ENCODE results near the gene ZBTB7C. TPM values are rescaled to one million over a fixed set of nuclear protein-coding genes. Genes with fewer than 3 reads are reported as not detected.

Gene ZBTB7C
- total and polyA plus RNA-seq, 9 donors, result 1.5 to 26.6 (median 15.7) TPM

GRCh38 chr18:48129621-48130082 is 279.5 kb downstream of the ZBTB7C start:
- no peaks in the 10 kb centered on the region for H3K4me1 ChIP-seq (ENCODE audit: insufficient read depth)
- H3K9me3 ChIP-seq, result no peaks in the 10 kb centered on the region
- H3K27me3 ChIP-seq, result no peaks in the 10 kb centered on the region
- WGBS, 3 donors, result 15 to 20% (median 18%) methylated on average over 7 of the region's 7 CpGs
- no peak overlapping the region for H3K4me3 ChIP-seq
- H3K36me3 ChIP-seq, result no peaks in the 10 kb centered on the region
- H3K27ac ChIP-seq, result peak overlapping the region in 1 of 2 donors; percentile 31
- TF ChIP-seq POLR2A (IDR thresholded peaks at IDR 0.05) (no peak), CTCF (IDR thresholded peaks at IDR 0.05) (no peak)
- peak; percentile 41 to 70 (median 59) for DNase-seq
- intact Hi-C loops (cut with DNase I), result loop anchor here in 1 of 4 donors (5.0 kb wide), 1 partner anchor 38 kb away; no protein-coding TSS in a partner anchor

- Histone ChIP-seq H3K4me1 (ENCODE audit: insufficient read depth) (peaks cover 9% of the 10 kb centered on the region), H3K27me3 (no peaks in the 10 kb centered on the region), H3K9me3 (no peaks in the 10 kb centered on the region), H3K36me3 (no peaks in the 10 kb centered on the region), H3K4me3 (no peak overlapping the region), H3K27ac (peak overlapping the region in 1 of 2 donors; percentile 41)
- WGBS, 3 donors, result 43 to 47% (median 43%) methylated on average over 12 of the region's 12 CpGs
- TF ChIP-seq CTCF (IDR thresholded peaks at IDR 0.05) (no peak), EP300 (IDR thresholded peaks at IDR 0.05) (no peak), POLR2A (IDR thresholded peaks at IDR 0.05) (no peak)
- intact Hi-C loops (cut with DNase I), result loop anchor here in 1 of 4 donors (5.0 kb wide), 1 partner anchor 40 kb away; no protein-coding TSS in a partner anchor
- DNase-seq, result peak in 3 of 5 donors; percentile 48 to 72 (median 61)
Measured at GRCh38 chr18:48127606-48128005, 281.6 kb downstream of the ZBTB7C start.

GRCh38 chr18:48126240-48126639 is 282.9 kb downstream of the ZBTB7C start:
- H3K27ac ChIP-seq, result no peak overlapping the region
- no peaks in the 10 kb centered on the region for H3K36me3 ChIP-seq
- peaks cover 9% of the 10 kb centered on the region for H3K4me1 ChIP-seq (ENCODE audit: insufficient read depth)
- no peaks in the 10 kb centered on the region for H3K9me3 ChIP-seq
- no peak overlapping the region for H3K4me3 ChIP-seq
- H3K27me3 ChIP-seq, result no peaks in the 10 kb centered on the region
- no peak for TF ChIP-seq CTCF (IDR thresholded peaks at IDR 0.05)
- TF ChIP-seq EP300 (IDR thresholded peaks at IDR 0.05), result no peak
- TF ChIP-seq POLR2A (IDR thresholded peaks at IDR 0.05), result no peak
- intact Hi-C loops (cut with DNase I), result loop anchor here in 1 of 4 donors (5.0 kb wide), 1 partner anchor 41 kb away; no protein-coding TSS in a partner anchor
- no peak for DNase-seq
- WGBS, 3 donors, result 61 to 100% (median 97%) methylated on average over 3 of the region's 3 CpGs

- H3K9me3 ChIP-seq, result no peaks in the 10 kb centered on the region
- no peaks in the 10 kb centered on the region for H3K36me3 ChIP-seq
- H3K4me3 ChIP-seq, result no peak overlapping the region
- H3K27ac ChIP-seq, result no peak overlapping the region
- intact Hi-C loops (cut with DNase I), result loop anchor here in 1 of 4 donors (5.0 kb wide), 1 partner anchor 42 kb away; no protein-coding TSS in a partner anchor
- peaks cover 9% of the 10 kb centered on the region for H3K4me1 ChIP-seq (ENCODE audit: insufficient read depth)
- no peak for TF ChIP-seq CTCF (IDR thresholded peaks at IDR 0.05)
- TF ChIP-seq POLR2A (IDR thresholded peaks at IDR 0.05), result no peak
- TF ChIP-seq EP300 (IDR thresholded peaks at IDR 0.05), result no peak
- 74 to 93% (median 83%) methylated on average over 6 of the region's 6 CpGs for WGBS, 3 donors
- DNase-seq, result no peak
- no peaks in the 10 kb centered on the region for H3K27me3 ChIP-seq
Measured at GRCh38 chr18:48125724-48126123, 283.5 kb downstream of the ZBTB7C start.
